Stromal cell of bone marrow (primary cell): ENCODE measurements around the gene NIPA2.

Source experiments
- DNase-seq: peaks from one replicate; pipeline ENCODE4 v3.0.0-alpha.2; 2012; ENCODE audit warnings: low read depth

Gene NIPA2

DNA sequence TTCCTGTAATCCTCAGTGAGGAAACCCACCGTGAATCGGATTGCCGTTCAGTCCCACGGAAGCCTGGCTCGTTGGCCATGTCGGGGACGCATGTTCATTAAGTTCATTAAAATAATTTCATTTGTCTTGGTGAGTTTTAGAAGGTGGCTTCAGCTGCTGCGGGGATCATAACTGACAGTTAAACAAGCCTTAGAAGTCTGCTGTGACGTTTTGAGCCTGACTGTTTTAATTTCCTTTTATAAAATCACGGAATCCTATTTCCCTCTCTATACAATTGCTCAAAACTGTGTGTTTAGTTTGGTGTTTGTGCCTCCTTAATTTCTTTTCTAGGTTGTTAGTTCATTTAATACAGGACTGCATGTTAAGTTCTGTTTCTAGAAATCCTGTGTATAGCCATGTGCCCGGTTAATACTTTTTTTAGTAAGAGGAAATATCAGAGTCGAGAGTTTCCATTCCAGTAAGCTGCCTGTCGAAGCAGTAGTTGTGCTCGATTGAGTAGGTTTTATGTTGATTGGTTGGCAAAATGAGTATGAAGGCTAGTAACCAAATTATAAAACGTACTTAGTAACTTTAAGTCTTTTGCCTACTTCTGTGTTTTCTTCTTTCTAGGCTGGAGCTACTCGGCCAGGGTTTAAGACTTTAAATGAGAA lies 705 bp downstream of the NIPA2 start:
- DNase-seq = no peak

DNA sequence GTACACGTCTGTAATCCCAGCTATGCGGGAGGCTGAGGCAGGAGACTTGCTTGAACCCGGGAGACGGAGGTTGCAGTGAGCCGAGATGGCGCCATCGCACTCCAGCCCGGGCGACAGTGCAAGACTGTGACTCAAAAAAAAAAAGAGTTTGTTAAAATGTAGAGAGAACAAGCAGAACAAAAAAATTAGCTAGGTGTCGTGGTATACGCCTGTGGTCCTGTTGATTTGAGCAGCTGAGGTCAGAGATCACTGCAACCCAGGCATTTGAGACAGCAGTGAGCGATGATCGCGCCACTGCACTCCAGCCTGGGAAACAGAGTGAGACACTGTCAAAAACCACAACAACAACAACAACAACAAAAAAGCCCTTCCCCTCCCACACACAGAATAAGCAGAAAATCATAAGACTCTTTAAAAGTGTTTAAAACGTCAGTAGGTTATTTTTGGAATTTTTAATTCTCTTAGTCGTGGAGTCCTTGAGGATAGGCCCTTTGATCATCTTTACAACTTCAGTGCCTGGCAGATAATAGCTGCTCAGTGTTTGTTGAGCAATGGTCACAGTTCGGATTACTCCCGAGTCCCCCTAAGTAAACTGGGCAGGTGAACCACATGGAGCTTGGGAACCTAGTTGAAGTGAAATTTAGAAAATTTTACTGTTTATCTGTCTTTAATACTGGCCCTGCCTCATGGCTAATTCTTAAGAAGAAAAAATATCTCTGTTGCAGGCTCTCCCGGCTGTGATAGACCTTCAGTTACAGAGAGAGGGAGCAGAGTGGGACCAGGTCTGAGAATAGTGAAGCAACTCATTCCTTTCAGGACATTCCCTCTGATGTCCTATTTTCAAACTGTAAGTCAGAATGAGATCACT lies 6.2 kb downstream of the NIPA2 start:
- no peak for DNase-seq

DNA sequence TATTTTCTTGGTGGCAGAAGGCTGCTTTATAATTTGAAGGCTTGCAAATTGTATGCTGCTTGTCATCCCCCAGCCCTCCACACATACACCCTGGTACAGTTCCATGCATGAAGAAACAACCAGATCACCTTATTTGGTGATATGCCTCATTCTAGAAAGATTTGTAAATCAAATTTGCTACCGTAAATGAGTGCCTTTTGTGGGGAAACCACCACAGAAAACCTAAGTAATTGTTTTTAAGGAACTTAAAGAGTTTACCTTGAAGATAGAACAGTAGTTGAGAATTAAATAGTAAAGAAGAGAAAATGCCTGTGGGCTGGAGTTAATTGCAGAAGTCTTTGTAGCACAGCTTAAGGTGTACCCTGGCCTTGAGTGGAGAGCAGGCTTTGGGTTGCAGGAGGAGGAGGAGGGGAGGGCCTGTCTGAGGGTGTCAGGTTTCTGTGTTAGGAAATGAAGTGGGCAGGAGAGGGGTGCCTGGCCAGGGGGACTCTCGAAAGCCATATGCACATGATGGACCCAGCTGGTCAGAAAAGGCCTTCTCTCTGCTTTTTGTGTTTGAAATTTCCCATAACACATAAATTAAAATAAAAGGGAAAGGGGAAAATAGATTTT lies 6.9 kb downstream of the NIPA2 start:
- DNase-seq = no peak

GRCh38 chr15:22846073-22846472 lies 7.6 kb downstream of the NIPA2 start:
- DNase-seq = no peak

DNA sequence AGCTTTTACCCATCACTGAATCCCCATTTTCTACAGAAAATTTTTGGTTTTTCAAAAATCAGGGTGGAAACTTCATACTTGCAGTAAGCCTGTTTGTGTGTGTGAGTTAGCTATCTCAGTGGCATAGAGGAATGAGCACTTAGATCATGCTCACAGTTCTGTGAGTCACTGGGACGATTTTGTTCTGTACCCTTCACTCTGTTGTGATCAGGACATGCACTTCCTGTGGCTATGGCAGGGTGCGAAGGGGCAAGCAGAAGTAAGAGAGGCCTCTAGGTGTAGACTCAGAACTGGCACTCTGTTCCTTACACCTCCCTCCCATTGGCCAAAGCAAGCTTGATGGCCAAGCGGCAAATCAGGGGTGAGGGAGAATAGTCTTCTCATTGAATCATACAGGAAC lies 11.6 kb downstream of the NIPA2 start:
- no peak for DNase-seq

- no peak for DNase-seq
Observed at GRCh38 chr15:22851513-22851912, 13.0 kb downstream of the NIPA2 start.

DNA sequence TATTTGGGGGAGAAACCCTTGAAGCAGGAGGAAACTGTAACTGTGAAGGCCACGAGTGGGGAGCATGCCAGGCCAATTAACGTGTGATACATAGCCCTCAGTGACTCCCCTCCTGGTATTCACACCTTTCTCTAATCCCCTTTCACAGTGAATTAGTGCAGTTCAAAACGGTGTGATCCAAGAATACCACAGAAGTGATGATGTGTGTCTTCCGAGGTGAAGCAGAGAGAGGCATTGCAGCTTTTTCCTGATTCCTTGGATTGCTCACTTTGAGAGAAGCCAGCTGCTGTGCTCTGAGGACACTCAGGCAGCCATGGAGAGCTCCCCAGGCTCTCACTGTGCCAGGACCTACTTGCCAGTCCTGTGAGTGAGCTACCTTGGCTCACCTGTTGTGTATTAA lies 17.3 kb downstream of the NIPA2 start:
- DNase-seq = no peak

- DNase-seq = no peak
Observed at GRCh38 chr15:22856659-22857058, 18.2 kb downstream of the NIPA2 start.

DNA sequence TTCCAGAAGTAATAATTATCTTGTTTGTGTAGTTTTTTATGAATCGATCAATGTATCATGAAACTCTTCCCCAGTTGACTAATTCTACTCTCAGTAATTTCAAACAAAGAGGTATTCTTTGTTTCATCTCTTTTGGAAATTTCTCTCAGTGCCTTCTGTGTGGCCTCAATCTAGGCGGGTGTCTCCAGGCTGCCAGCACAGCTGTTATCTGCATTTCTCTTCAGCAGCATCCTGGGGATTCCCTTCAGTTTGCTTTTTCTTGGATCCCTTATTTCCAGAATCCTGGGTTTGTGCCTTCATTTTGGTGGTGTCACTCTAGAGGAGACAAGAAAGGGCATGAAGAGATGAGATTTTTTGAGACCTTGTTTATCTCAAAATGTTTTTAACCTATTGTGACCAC lies 22.7 kb downstream of the NIPA2 start:
- DNase-seq = no peak

GRCh38 chr15:22863356-22863755 lies 24.9 kb downstream of the NIPA2 start:
- no peak for DNase-seq

- no peak for DNase-seq
Observed at GRCh38 chr15:22866079-22866478, 27.6 kb downstream of the NIPA2 start.

DNA sequence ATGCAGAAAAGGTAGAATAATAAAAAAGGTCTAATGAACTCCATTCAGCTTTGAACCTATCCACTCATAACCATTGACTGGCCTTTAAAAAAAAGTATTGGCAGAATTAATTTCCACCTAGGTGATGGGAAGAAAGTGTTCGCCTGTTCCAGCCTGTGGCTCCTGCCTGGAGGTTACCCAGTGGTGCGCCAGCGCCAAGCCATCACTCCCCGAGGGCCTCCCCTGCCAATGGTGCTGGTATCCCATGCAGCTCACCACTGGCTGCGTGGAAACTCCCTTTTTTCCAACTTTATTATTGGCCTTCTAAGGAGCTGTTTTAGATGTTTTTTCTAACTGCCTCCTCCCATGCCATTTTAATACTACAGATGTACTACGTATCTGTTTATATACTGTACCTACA lies 29.4 kb downstream of the NIPA2 start:
- DNase-seq = no peak

DNA sequence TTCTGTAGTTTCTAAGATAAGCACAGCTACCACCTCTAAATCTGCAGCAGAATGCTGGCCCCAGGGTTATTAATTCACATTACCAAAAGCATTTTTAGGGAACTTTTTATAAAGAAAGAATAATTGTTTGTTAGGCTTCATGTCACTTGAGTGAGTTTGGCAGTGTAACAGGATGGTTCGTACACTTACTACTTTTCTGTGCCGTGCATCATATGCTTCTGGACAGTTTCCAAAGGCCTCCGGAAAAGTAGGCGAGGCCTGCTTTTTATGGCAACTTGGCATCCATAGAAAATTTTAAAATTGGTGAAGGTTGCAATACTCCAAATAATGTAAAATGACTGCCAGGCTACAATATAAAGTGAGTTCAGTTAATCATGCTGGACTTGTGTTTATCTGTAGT lies 30.0 kb downstream of the NIPA2 start:
- DNase-seq = no peak

- no peak for DNase-seq
Observed at GRCh38 chr15:22868928-22869327, 30.5 kb downstream of the NIPA2 start.

- no peak for DNase-seq
Observed at GRCh38 chr15:22869856-22870255, 31.4 kb downstream of the NIPA2 start.

DNA sequence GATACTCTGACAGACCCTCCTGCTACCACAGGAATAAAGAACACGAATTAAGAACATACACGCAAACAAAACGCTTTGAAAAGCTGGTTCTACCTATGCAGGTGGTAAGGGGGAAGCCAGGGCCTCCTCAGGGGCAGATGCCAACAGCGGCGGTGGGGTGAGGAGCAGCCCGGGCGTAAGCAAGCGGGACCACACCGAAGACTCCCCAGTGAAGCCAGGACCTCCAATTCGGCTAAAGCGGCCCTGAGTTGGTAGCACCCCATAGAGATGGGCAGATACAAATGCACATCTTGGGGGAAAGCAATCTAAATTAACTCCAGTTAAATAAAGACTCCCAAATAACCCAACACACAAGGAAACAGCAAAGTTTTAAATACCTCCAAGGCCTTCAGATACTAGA lies 32.4 kb downstream of the NIPA2 start:
- DNase-seq = no peak

GRCh38 chr15:22871481-22872086 lies 33.1 kb downstream of the NIPA2 start:
- DNase-seq = no peak

DNA sequence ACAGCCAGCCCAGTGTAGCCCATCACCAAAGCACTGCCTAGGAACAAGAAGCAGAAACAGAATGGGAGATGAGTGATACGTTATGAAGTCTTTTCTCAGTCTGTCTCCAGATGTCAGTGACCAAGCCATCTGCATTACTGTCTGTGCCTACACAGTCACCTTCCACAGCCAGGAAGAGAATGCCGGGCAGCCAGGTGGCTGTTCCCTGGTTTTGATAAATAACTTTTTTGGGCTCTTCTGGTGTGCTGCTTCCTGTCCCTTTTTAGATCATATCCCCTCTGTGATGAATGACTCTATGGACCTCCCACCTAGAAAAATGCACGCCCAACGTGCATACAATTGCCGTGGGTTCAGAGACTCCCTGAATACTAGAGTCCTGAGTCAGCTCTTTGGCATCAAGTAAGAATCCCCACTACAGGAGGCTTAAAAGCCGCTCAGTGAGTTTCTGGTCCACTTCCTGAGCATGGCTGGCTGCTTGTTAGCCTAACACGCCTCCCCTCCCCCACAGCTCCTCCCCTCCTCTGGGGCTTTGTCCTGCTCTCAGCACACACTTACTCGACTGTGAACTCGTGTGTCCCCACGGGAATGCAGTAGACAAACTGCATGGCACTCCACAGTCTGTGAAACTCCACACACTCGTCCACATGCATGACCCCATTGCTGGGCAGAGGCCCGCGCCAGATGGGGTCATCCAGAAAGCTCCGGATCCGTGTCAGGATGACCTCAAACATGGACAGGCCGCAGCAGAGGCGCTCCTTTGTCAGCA lies 34.7 kb downstream of the NIPA2 start:
- DNase-seq = no peak

GRCh38 chr15:22873841-22874240 lies 35.4 kb downstream of the NIPA2 start:
- no peak for DNase-seq

DNA sequence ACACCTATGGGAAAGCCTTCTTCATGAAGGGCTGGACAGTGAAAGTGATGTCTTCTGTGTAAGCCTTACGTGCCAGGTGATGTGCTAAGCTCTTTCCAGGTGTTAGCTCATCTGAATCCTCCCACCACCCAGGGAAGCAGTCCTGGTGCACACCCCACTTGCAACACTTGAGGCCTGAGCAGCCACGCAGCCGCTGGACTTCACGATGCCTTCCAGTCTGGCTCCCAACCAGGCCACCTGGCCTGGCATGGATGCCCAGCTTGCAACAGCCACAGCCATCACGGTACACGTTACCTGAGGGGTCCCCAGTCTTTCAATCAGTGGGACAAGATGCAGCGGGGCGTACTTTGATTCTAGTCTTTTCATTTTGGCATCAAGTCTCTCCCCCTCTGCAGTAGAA lies 35.8 kb downstream of the NIPA2 start:
- DNase-seq = no peak

- no peak for DNase-seq
Observed at GRCh38 chr15:22874966-22875365, 36.5 kb downstream of the NIPA2 start.

- DNase-seq = no peak
Observed at GRCh38 chr15:22877117-22877516, 38.7 kb downstream of the NIPA2 start.
